ENCODE measurements around the gene SPTBN4. TPM values are rescaled to one million over a fixed set of nuclear protein-coding genes. Genes with fewer than 3 reads are reported as not detected.

Gene SPTBN4
- total RNA-seq, 6 donors from 2014 or later, result 0.33 to 8.4 (median 0.67) TPM

GRCh38 chr19:40575326-40575725, 108.5 kb downstream of the SPTBN4 start:
- Histone ChIP-seq H3K27ac (no peak overlapping the region), H3K36me3 (peaks cover 0 to 20% (median 4%) of the 10 kb centered on the region in 4 donors), H3K27me3 (no peaks in the 10 kb centered on the region), H3K4me1 (peaks cover 15 to 24% (median 20%) of the 10 kb centered on the region in 4 donors), H3K4me3 (no peak overlapping the region), H3K9me3 (no peaks in the 10 kb centered on the region)
- WGBS, 2 donors, result 78 to 86% methylated on average over 15 to 18 of the region's 18 CpGs
- ATAC-seq (ENCODE audit: low FRiP score in 2 of 2) (no peak), DNase-seq (peak in 1 of 2 donors; percentile 59)
- TF ChIP-seq POLR2A (IDR thresholded peaks at IDR 0.05) (no peak), EP300 (IDR thresholded peaks at IDR 0.05) (no peak), POLR2AphosphoS5 (IDR thresholded peaks at IDR 0.05) (no peak), CTCF (IDR thresholded peaks at IDR 0.05) (no peak)

DNA sequence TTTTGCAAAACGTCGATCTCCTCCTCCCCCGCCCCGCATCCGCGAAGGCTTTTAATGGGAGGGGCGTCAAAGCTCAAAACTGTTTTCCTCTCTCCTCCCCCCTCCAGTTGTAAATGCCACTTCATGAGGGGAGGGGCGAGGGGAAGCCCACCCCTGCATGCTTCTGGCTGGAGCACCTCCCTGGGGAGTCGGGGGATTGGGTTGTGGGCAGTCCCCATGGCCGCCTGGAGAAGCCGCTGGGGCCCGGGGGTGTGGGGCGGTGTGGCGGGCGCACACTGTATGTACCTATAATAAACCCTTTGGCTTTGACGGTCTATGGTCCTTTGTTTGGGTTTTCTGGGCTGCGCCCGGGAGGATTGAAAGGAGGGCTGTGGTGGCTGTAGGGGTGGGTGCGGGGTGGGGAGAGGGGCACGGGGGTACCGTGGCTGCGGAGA, 109.4 kb downstream of the SPTBN4 start:
- H3K27ac ChIP-seq, result peak overlapping the region; percentile 83 to 93 (median 87)
- peaks cover 15 to 24% (median 19%) of the 10 kb centered on the region in 4 donors for H3K4me1 ChIP-seq
- no peaks in the 10 kb centered on the region for H3K27me3 ChIP-seq
- peak in 1 of 2 donors; percentile 86 for DNase-seq
- peak; percentile 12 to 15 for ATAC-seq (ENCODE audit: low FRiP score in 2 of 2)
- peaks cover 0 to 29% (median 11%) of the 10 kb centered on the region in 4 donors for H3K36me3 ChIP-seq
- TF ChIP-seq POLR2A (IDR thresholded peaks at IDR 0.05) (no peak), POLR2AphosphoS5 (IDR thresholded peaks at IDR 0.05) (no peak)
- WGBS, 2 donors, result 3 to 5% methylated on average over 8 to 18 of the region's 22 CpGs
- H3K9me3 ChIP-seq, result no peaks in the 10 kb centered on the region
- H3K4me3 ChIP-seq, result peak overlapping the region; percentile 8 to 99 (median 78)

- 3 to 4% methylated on average over 17 to 43 of the region's 55 CpGs for WGBS, 2 donors
- peak; percentile 93 to 95 for DNase-seq
- Histone ChIP-seq H3K4me1 (peaks cover 15 to 24% (median 19%) of the 10 kb centered on the region in 4 donors), H3K9me3 (no peaks in the 10 kb centered on the region), H3K27me3 (no peaks in the 10 kb centered on the region), H3K27ac (peak within 1 kb of the TSS; percentile 83 to 93 (median 87)), H3K4me3 (peak within 1 kb of the TSS; percentile 54 to 99 (median 78)), H3K36me3 (peaks cover 0 to 35% (median 17%) of the 10 kb centered on the region in 4 donors)
- TF ChIP-seq CTCF (IDR thresholded peaks at IDR 0.05) (no peak), POLR2A (IDR thresholded peaks at IDR 0.05) (peak; percentile 54 to 87 (median 66)), POLR2AphosphoS5 (IDR thresholded peaks at IDR 0.05) (peak; percentile 74 to 79)
- peak; percentile 96 to 99 for ATAC-seq (ENCODE audit: low FRiP score in 2 of 2)
Measured at GRCh38 chr19:40576585-40577451, 110.0 kb downstream of the SPTBN4 start, which contains the start of gene SHKBP1. Gene SHKBP1, plus strand, starts transcription at chr19:40576873. Its CDS starts 27 bp downstream, at chr19:40576900.

GRCh38 chr19:40578442-40578908, 111.7 kb downstream of the SPTBN4 start:
- Histone ChIP-seq H3K4me3 (no peak overlapping the region), H3K27me3 (no peaks in the 10 kb centered on the region), H3K36me3 (peaks cover 5 to 52% (median 32%) of the 10 kb centered on the region in 4 donors), H3K27ac (no peak overlapping the region), H3K4me1 (peaks cover 15 to 24% (median 19%) of the 10 kb centered on the region in 4 donors), H3K9me3 (no peaks in the 10 kb centered on the region)
- 87% methylated on average over 12 of the region's 12 CpGs for WGBS, 2 donors
- DNase-seq (no peak), ATAC-seq (ENCODE audit: low FRiP score in 2 of 2) (no peak)
- TF ChIP-seq POLR2AphosphoS5 (IDR thresholded peaks at IDR 0.05) (no peak), POLR2A (IDR thresholded peaks at IDR 0.05) (no peak), EP300 (IDR thresholded peaks at IDR 0.05) (no peak), CTCF (IDR thresholded peaks at IDR 0.05) (no peak)

DNA sequence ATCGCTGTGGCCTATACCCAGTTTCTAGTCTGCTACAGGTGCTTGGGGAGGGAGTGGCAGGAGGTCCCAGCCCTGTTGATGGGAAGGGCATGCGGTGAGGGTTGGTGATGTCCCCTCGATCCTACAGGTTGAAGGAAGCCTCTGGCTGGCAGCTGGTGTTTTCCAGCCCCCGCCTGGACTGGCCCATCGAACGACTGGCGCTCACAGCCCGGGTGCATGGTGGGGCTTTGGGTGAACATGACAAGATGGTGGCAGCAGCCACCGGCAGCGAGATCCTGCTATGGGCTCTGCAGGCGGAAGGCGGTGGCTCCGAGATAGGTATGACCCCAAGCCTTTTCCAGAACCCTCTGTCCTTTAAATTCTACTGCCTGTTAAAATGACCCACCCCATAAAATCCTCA, 113.8 kb downstream of the SPTBN4 start:
- ATAC-seq (ENCODE audit: low FRiP score in 2 of 2) (no peak), DNase-seq (no peak)
- WGBS, 2 donors, result 100% methylated on average over 12 to 13 of the region's 13 CpGs
- TF ChIP-seq EP300 (IDR thresholded peaks at IDR 0.05) (no peak), CTCF (IDR thresholded peaks at IDR 0.05) (no peak), POLR2A (IDR thresholded peaks at IDR 0.05) (no peak), POLR2AphosphoS5 (IDR thresholded peaks at IDR 0.05) (no peak)
- Histone ChIP-seq H3K9me3 (no peaks in the 10 kb centered on the region), H3K27ac (peak overlapping the region; percentile 72 to 85 (median 83)), H3K4me1 (peaks cover 15 to 24% (median 19%) of the 10 kb centered on the region in 4 donors), H3K36me3 (peaks cover 5 to 68% (median 43%) of the 10 kb centered on the region in 4 donors), H3K27me3 (no peaks in the 10 kb centered on the region), H3K4me3 (no peak overlapping the region)

Data from upper lobe of left lung (tissue), 6 donors.